HEK293 (cell line): ENCODE results near the gene KSR1.
"Not testable (repeated sequence)": the region's sequence is repeated elsewhere in the genome, so short reads cannot be mapped to it uniquely, and the experiment has no call there.

Experiments used
- CTCF ChIA-PET: fragments of 350-600 bp; formaldehyde crosslinking; extraction: SDS; loops from one replicate; lab custom pipeline; 2021; ENCODE audit warnings: antibody characterized with exemption; lab: Yijun Ruan, JAX
- POLR2A ChIA-PET: fragments of 300-600 bp; formaldehyde crosslinking; extraction: SDS; loops from one replicate; lab custom pipeline; 2020; ENCODE audit warnings: antibody characterized with exemption, inconsistent platforms; lab: Yijun Ruan, JAX
- H3K27ac ChIP-seq: fragments of 200-500 bp; sonication (Bioruptor generic); 2 replicates; pipeline ENCODE4 v1.5.1; 2014; ENCODE audit warnings: low read depth, low read length, control low read depth, inconsistent platforms; ENCODE audit errors: extremely low read depth
- H3K36me3 ChIP-seq, 2 experiments: fragments of 200-500 bp in 1 of 2; sonication (Bioruptor generic) in 1 of 2; 1 replicate in 1 of 2; 2 replicates in 1 of 2; pipeline ENCODE4 v1.5.1; 2014 to 2017; ENCODE audit warnings: inconsistent platforms in 2 of 2, low read length in 2 of 2; ENCODE audit not compliant: control insufficient read depth in 2 of 2, insufficient read depth in 1 of 2
- H3K4me1 ChIP-seq: fragments of 200-500 bp; sonication (Bioruptor generic); 2 replicates; pipeline ENCODE4 v1.5.1; 2014; ENCODE audit warnings: mild to moderate bottlenecking, low read length, inconsistent platforms; ENCODE audit not compliant: control insufficient read depth, insufficient read depth
- H3K4me3 ChIP-seq: 2 replicates; pipeline ENCODE4 v1.5.1; 2011; ENCODE audit warnings: low read depth, mild to moderate bottlenecking, control low read depth, low read length, moderate library complexity
- H3K9me3 ChIP-seq: fragments of 200-500 bp; sonication (Bioruptor generic); 2 replicates; pipeline ENCODE4 v1.5.1; 2014; ENCODE audit warnings: low read depth, low read length, inconsistent platforms; ENCODE audit not compliant: control insufficient read depth, insufficient read depth
- PRDM10 ChIP-seq: fragments of 450-650 bp; formaldehyde crosslinking; IDR thresholded peaks from 2 replicates; pipeline ENCODE4 v1.5.1; 2016; ENCODE audit warnings: missing biosample characterization, missing genetic modification characterization
- SCRT1 ChIP-seq: fragments of 450-650 bp; formaldehyde crosslinking; IDR thresholded peaks from 2 replicates; pipeline ENCODE4 v1.5.1; 2016; ENCODE audit warnings: missing biosample characterization, missing genetic modification characterization, borderline replicate concordance
- SCRT2 ChIP-seq: fragments of 450-650 bp; formaldehyde crosslinking; IDR thresholded peaks from 2 replicates; pipeline ENCODE4 v1.5.1; 2016; ENCODE audit warnings: missing biosample characterization, missing genetic modification characterization
- SETDB1 ChIP-seq: IDR thresholded peaks from one replicate; pipeline ENCODE4 v1.6.1; 2017; ENCODE audit warnings: mild to moderate bottlenecking, low read length, moderate library complexity, mixed read lengths; ENCODE audit not compliant: insufficient read length
- ZNF266 ChIP-seq: fragments of 450-650 bp; formaldehyde crosslinking; IDR thresholded peaks from 2 replicates; pipeline ENCODE4 v1.5.1; 2016; ENCODE audit warnings: missing biosample characterization, missing genetic modification characterization, low read depth
- ZNF423 ChIP-seq: fragments of 450-650 bp; formaldehyde crosslinking; IDR thresholded peaks from 2 replicates; pipeline ENCODE4 v1.5.1; 2016; ENCODE audit warnings: missing biosample characterization, missing genetic modification characterization
- ZNF426 ChIP-seq: fragments of 450-650 bp; formaldehyde crosslinking; IDR thresholded peaks from 2 replicates; pipeline ENCODE4 v1.5.1; 2017; ENCODE audit warnings: missing biosample characterization, missing genetic modification characterization, mild to moderate bottlenecking, inconsistent platforms, moderate library complexity
- ZNF777 ChIP-seq: fragments of 450-650 bp; formaldehyde crosslinking; IDR thresholded peaks from 2 replicates; pipeline ENCODE4 v1.5.1; 2017; ENCODE audit warnings: missing biosample characterization, missing genetic modification characterization, borderline replicate concordance
- ZSCAN23 ChIP-seq: fragments of 450-650 bp; formaldehyde crosslinking; IDR thresholded peaks from 2 replicates; pipeline ENCODE4 v1.5.1; 2016; ENCODE audit warnings: missing biosample characterization, missing genetic modification characterization

Gene KSR1

GRCh38 chr17:27636005-27636520, 179.8 kb downstream of the KSR1 start:
- H3K4me1 ChIP-seq, H3K27ac ChIP-seq, H3K4me3 ChIP-seq, H3K9me3 ChIP-seq, H3K36me3 ChIP-seq, POLR2A ChIA-PET: not testable (repeated sequence)
- CTCF ChIA-PET: interaction anchor here (1.1 kb wide), 1 partner anchor 33 kb away, joined by 3 read pairs; no protein-coding TSS in a partner anchor

GRCh38 chr17:27637818-27638217, 181.6 kb downstream of the KSR1 start:
- H3K4me1 ChIP-seq, H3K4me3 ChIP-seq, H3K9me3 ChIP-seq, H3K36me3 ChIP-seq, POLR2A ChIA-PET, H3K27ac ChIP-seq: not testable (repeated sequence)
- CTCF ChIA-PET: interaction anchor here (0.7 kb wide), 1 partner anchor 17 kb away, joined by 3 read pairs; no protein-coding TSS in a partner anchor

- POLR2A ChIA-PET, H3K27ac ChIP-seq, H3K4me3 ChIP-seq, H3K9me3 ChIP-seq, H3K4me1 ChIP-seq, H3K36me3 ChIP-seq: not testable (repeated sequence)
- CTCF ChIA-PET: interaction anchor here (0.6 to 0.7 kb wide), 2 partner anchors 17 to 395 kb away, joined by 3 to 4 read pairs; no protein-coding TSS in a partner anchor
Observed at GRCh38 chr17:27638415-27638914, 182.2 kb downstream of the KSR1 start.

GRCh38 chr17:27640790-27641189, 184.5 kb downstream of the KSR1 start:
- H3K36me3 ChIP-seq: no peaks in the 10 kb centered on the region
- H3K9me3 ChIP-seq: no peaks in the 10 kb centered on the region
- ChIA-PET POLR2A (no interaction called here), CTCF (interaction anchor here (0.7 to 2.0 kb wide), 5 partner anchors 10 to 119 kb away, joined by 3 to 10 read pairs (median 4); no protein-coding TSS in a partner anchor)
- no peak overlapping the region for H3K27ac ChIP-seq
- no peaks in the 10 kb centered on the region for H3K4me1 ChIP-seq
- H3K4me3 ChIP-seq: no peak overlapping the region
- TF ChIP-seq SCRT1 (tag by site-specific recombination) (peak; percentile 34; the same call in 1 of the 2 replicates), SCRT2 (tag by site-specific recombination) (peak; percentile 94), ZNF777 (tag by site-specific recombination) (no peak)

- H3K36me3 ChIP-seq: no peaks in the 10 kb centered on the region
- no peaks in the 10 kb centered on the region for H3K4me1 ChIP-seq
- no peak overlapping the region for H3K27ac ChIP-seq
- TF ChIP-seq ZNF426 (tag by site-specific recombination) (no peak), ZSCAN23 (tag by site-specific recombination) (no peak), SETDB1 (no peak), PRDM10 (tag by site-specific recombination) (no peak), ZNF423 (tag by site-specific recombination) (no peak), ZNF266 (tag by site-specific recombination) (no peak)
- H3K4me3 ChIP-seq: no peak overlapping the region
- H3K9me3 ChIP-seq: no peaks in the 10 kb centered on the region
- CTCF ChIA-PET: interaction anchor here (0.6 to 11.6 kb wide), 5 partner anchors 8 to 691 kb away, joined by 3 to 267 read pairs (median 4); partner anchors contain the start of gene TNFAIP1
- POLR2A ChIA-PET: no interaction called here
Observed at GRCh38 chr17:27644586-27644985, 188.3 kb downstream of the KSR1 start.

GRCh38 chr17:27645621-27646020, 189.4 kb downstream of the KSR1 start:
- not testable (repeated sequence) for H3K4me1 ChIP-seq, H3K4me3 ChIP-seq
- CTCF ChIA-PET: interaction anchor here (0.8 to 11.6 kb wide), 4 partner anchors 17 to 134 kb away, joined by 3 to 267 read pairs (median 4); no protein-coding TSS in a partner anchor

More at GRCh38 chr17:27645621-27646020, 189.4 kb downstream of the KSR1 start:
- H3K36me3 ChIP-seq, H3K9me3 ChIP-seq, POLR2A ChIA-PET, H3K27ac ChIP-seq: not testable (repeated sequence)
